ENCODE measurements around the gene SAP30BP. TPM values are rescaled to one million over a fixed set of nuclear protein-coding genes. Genes with fewer than 3 reads are reported as not detected.

The SAP30BP gene
- total and polyA plus RNA-seq, 2 donors (not counting 3 experiments of a cell fraction or from before 2014, with no cell fraction given), result 116 to 151 TPM

DNA sequence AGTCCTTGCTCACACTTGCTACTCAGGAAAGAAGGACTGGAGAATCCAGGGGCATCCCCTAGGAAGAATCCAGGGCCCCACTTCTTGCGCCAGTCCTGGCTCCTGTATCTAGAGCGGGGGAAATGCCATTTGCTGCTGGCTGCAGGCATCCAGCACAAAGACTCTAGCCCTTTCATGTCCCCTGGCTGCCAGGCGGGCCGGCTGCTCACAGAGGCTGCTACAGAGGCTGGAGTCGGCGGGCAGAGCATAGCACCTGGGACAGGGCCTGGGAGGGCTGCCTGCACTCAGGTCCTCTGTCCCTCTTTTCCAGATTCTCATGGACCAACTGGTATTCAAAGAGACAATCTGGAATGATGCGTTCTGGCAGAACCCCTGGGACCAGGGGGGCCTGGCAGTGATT, 20.1 kb upstream of the SAP30BP start:
- no peaks in the 10 kb centered on the region for H3K27me3 ChIP-seq (ENCODE audit: control insufficient read depth in 2 of 2, insufficient read depth in 2 of 2, low read length in 2 of 2)
- H3K4me1 ChIP-seq (ENCODE audit: control insufficient read depth, extremely low read depth, insufficient read depth, low read length), result peaks cover 16% of the 10 kb centered on the region
- no peaks in the 10 kb centered on the region for H3K79me2 ChIP-seq (ENCODE audit: control insufficient read depth, insufficient read depth, low read length)
- no TSS peak for BruUV-seq (replicated peaks)
- POLR2A ChIA-PET, result no interaction called here
- H3K4me2 ChIP-seq (ENCODE audit: insufficient read depth, low read length), result no peak overlapping the region
- DNase-seq (ENCODE audit: low read depth, low spot score) (no peak), FAIRE-seq (no peak)
- CTCF ChIA-PET, result interaction anchor here (3.0 to 19.2 kb wide), 2 partner anchors 12 to 101 kb away, joined by 25 to 446 read pairs; partner anchors contain the start of gene SMIM5
- H3K9me3 ChIP-seq (replicated peaks; ENCODE audit: control insufficient read depth, insufficient read depth, low read length), result no peaks in the 10 kb centered on the region
- dilution Hi-C loops (cut with MboI; ENCODE audit: extremely low pct_ligation_motif_present, low sequenced_read_pairs) (no loop called here), intact Hi-C loops (cut with micrococcal nuclease) (no loop called here)
- peaks cover 6 to 7% of the 10 kb centered on the region in 2 experiments for H3K36me3 ChIP-seq (ENCODE audit: control insufficient read depth in 2 of 2, extremely low read depth in 1 of 2, insufficient read depth in 2 of 2, low read length in 2 of 2)
- no peak overlapping the region for H2AFZ ChIP-seq (ENCODE audit: low read depth, low read length)
- no peak overlapping the region for H3K27ac ChIP-seq (ENCODE audit: insufficient read depth, low read depth, low read length)
- no peaks in the 10 kb centered on the region for H3K9me1 ChIP-seq (replicated peaks; ENCODE audit: control insufficient read depth, extremely low read depth, insufficient read depth, low read length)
- H4K20me1 ChIP-seq (replicated peaks; ENCODE audit: control insufficient read depth, extremely low read depth, insufficient read depth, low read length), result no peaks in the 10 kb centered on the region
- no peak overlapping the region for H3K9ac ChIP-seq (replicated peaks; ENCODE audit: extremely low read depth, insufficient read depth, low read length)
- TF ChIP-seq GATA2 (IDR thresholded peaks at IDR 0.05; ENCODE audit: insufficient read depth, insufficient read length, low read depth, low read length) (no peak), CTCF (IDR thresholded peaks at IDR 0.05; ENCODE audit: extremely low read depth in 1 of 2, insufficient read depth in 1 of 2, low read depth in 1 of 2, low read length in 2 of 2) (no peak), POLR2AphosphoS5 (IDR thresholded peaks at IDR 0.05; ENCODE audit: insufficient read depth, low read depth, low read length) (no peak), EZH2 (IDR thresholded peaks at IDR 0.05; ENCODE audit: borderline replicate concordance, low read depth, low read length, severe bottlenecking) (no peak), JUN (IDR thresholded peaks at IDR 0.05; ENCODE audit: borderline replicate concordance, insufficient read depth, insufficient read length, low read depth) (no peak), MYC (IDR thresholded peaks at IDR 0.05; ENCODE audit: low read depth, low read length) (no peak)
- TF ChIP-seq, protein P1, sequence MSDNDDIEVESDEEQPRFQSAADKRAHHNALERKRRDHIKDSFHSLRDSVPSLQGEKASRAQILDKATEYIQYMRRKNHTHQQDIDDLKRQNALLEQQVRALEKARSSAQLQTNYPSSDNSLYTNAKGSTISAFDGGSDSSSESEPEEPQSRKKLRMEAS (IDR thresholded peaks at IDR 0.05; ENCODE audit: insufficient read depth, insufficient read length), result no peak
- no peak overlapping the region for H3K4me3 ChIP-seq (replicated peaks in 1 of 3; ENCODE audit: insufficient read depth in 1 of 3, low read depth in 1 of 3, low read length in 3 of 3)

Data from endothelial cell of umbilical vein (primary cell).